HepG2 (cell line): ENCODE measurements around the gene SLC36A2. TPM values are rescaled to one million over a fixed set of nuclear protein-coding genes. Genes with fewer than 3 reads are reported as not detected.

ENCODE experiments used
- ATAC-seq: fragments of 200-7000 bp; cut with Tn5 transposase; 3 replicates; pipeline ENCODE4 v1.9.1; 2020; ENCODE audit warnings: mild to moderate bottlenecking, moderate library complexity
- BruUV-seq: library from RNA; stranded (reverse); fragments of 400-500 nt; replicated peaks from 2 replicates; lab custom pipeline; 2021; lab: Mats Ljungman, UMichigan
- CTCF ChIA-PET: fragments of 300-600 bp; formaldehyde crosslinking; extraction: SDS; loops from one replicate; lab custom pipeline; 2021; ENCODE audit warnings: low total read pairs, inconsistent platforms, low intra/inter-chr PET ratio; lab: Yijun Ruan, JAX
- POLR2A ChIA-PET: fragments of 350-600 bp; sonication (Branson Sonifier 250); formaldehyde crosslinking; loops from one replicate; lab custom pipeline; 2020; ENCODE audit warnings: antibody characterized with exemption, inconsistent platforms; lab: Yijun Ruan, JAX
- DNase-seq: peaks from one replicate; pipeline ENCODE4 v3.0.0-alpha.2; 2015; ENCODE audit warnings: low spot score
- FAIRE-seq: peaks from 3 replicates; lab custom pipeline; 2011; peaks lifted over from hg19 to GRCh38; lab: Jason Lieb, UNC
- H2AFZ ChIP-seq: one replicate; pipeline ENCODE4 v1.6.1; 2011; ENCODE audit warnings: low read length, inconsistent platforms
- H3K27ac ChIP-seq: fragments of 300-600 bp; 3 replicates; pipeline ENCODE4 v1.8.0; 2011; ENCODE audit warnings: mixed run types, mild to moderate bottlenecking, mixed read lengths, low read length, inconsistent platforms; ENCODE audit not compliant: insufficient read depth; ENCODE audit errors: extremely low read length
- H3K27me3 ChIP-seq, 2 experiments: fragments of 200-600 bp in 1 of 2; 2 replicates in 1 of 2; 3 replicates in 1 of 2; pipeline versions ENCODE4 v1.6.0 to v1.8.0; 2011; ENCODE audit warnings: low read length in 2 of 2, mild to moderate bottlenecking in 2 of 2, moderate library complexity in 2 of 2, inconsistent platforms in 1 of 2; ENCODE audit not compliant: insufficient read depth in 2 of 2, control insufficient read depth in 1 of 2
- H3K36me3 ChIP-seq, 2 experiments: fragments of 200-600 bp in 1 of 2; replicated peaks in 1 of 2; 2 replicates in 1 of 2; 3 replicates in 1 of 2; pipeline versions ENCODE4 v1.5.1 to v1.8.0; 2011; ENCODE audit warnings: low read length in 2 of 2, inconsistent platforms in 1 of 2; ENCODE audit not compliant: insufficient read depth in 2 of 2, control insufficient read depth in 1 of 2
- H3K4me1 ChIP-seq: 2 replicates; pipeline ENCODE4 v1.5.1; 2012; ENCODE audit warnings: low read length, inconsistent platforms; ENCODE audit not compliant: insufficient read depth
- H3K4me2 ChIP-seq: 2 replicates; pipeline ENCODE4 v1.6.0; 2011; ENCODE audit warnings: low read depth, low read length, inconsistent platforms
- H3K4me3 ChIP-seq, 3 experiments: fragments of 200-600 bp in 1 of 3; sonication (generic), shearing (Covaris generic) in 1 of 3; replicated peaks in 1 of 3; 2 replicates each; pipeline ENCODE4 v1.5.1; 2011 to 2016; ENCODE audit warnings: low read length in 3 of 3, inconsistent platforms in 2 of 3, low read depth in 2 of 3, mild to moderate bottlenecking in 2 of 3, control low read depth in 1 of 3, mixed read lengths in 1 of 3; ENCODE audit not compliant: insufficient read depth in 1 of 3
- H3K79me2 ChIP-seq: one replicate; pipeline ENCODE4 v1.6.1; 2011; ENCODE audit warnings: low read length, inconsistent platforms; ENCODE audit not compliant: insufficient read depth
- H3K9ac ChIP-seq: 2 replicates; pipeline ENCODE4 v1.6.0; 2011; ENCODE audit warnings: mild to moderate bottlenecking, low read depth, low read length, inconsistent platforms; ENCODE audit not compliant: insufficient read depth
- H3K9me3 ChIP-seq: 2 replicates; pipeline ENCODE4 v1.5.1; 2012; ENCODE audit warnings: mild to moderate bottlenecking, low read length
- H4K20me1 ChIP-seq: 2 replicates; pipeline ENCODE4 v1.6.0; 2011; ENCODE audit warnings: inconsistent platforms, mild to moderate bottlenecking, low read length, moderate library complexity; ENCODE audit not compliant: insufficient read depth
- STAG1 ChIP-seq: sonication (generic); formaldehyde crosslinking; IDR thresholded peaks from 2 replicates; pipeline ENCODE4 v1.4.0; 2020; ENCODE audit warnings: missing genetic modification reagents
- XBP1 ChIP-seq: sonication (generic); formaldehyde crosslinking; IDR thresholded peaks from 2 replicates; pipeline ENCODE4 v1.5.0; 2020; ENCODE audit warnings: missing genetic modification reagents
- WGBS: methylation state at CpG from one replicate; pipeline ENCODE4 v1.1.6; 2017; ENCODE audit warnings: low lambda C conversion rate; 5-methylcytosine and 5-hydroxymethylcytosine counted together
- in situ Hi-C: cut with HindIII; loops from 2 replicates; pipeline ENCODE4 v1.10.0; 2017; ENCODE audit warnings: low pct_unique_long_range_greater_than_20kb; ENCODE audit not compliant: extremely low pct_ligation_motif_present
- intact Hi-C: fragments of 100-400 bp; cut with micrococcal nuclease; formaldehyde crosslinking; loops from one replicate; pipeline ENCODE4 v1.10.0; 2022; ENCODE audit not compliant: unreplicated experiment
- polyA plus RNA-seq, 8 experiments: library from polyadenylated mRNA; depleted of rRNA in 3 of 8; stranded (reverse) in 7 of 8; unstranded in 1 of 8; fragments of >200 nt; fragmentation: Illumina TruSeq in 4 of 8; extraction: Trizol in 4 of 8; gene quantifications; 2 replicates each; pipeline versions ENCODE4 v1.2.1 to v1.2.3, GENCODE V29; 2011 to 2016; ENCODE audit warnings: low read depth in 4 of 8, missing spikeins in 1 of 8, mixed read lengths in 1 of 8; ENCODE audit not compliant: insufficient read depth in 1 of 8
- total RNA-seq, 5 experiments: library from RNA; depleted of rRNA; stranded (reverse); fragments of >200 nt; fragmentation: Illumina TruSeq; extraction: Trizol; gene quantifications; 2 replicates each; pipeline ENCODE4 v1.2.3, GENCODE V29; 2016; ENCODE audit warnings: low read depth in 1 of 5
- TF ChIP-seq, protein P1 (sequence below): sonication (generic); formaldehyde crosslinking; IDR thresholded peaks from 2 replicates; pipeline ENCODE4 v1.4.0; 2020; ENCODE audit warnings: missing genetic modification reagents
- TF ChIP-seq, protein P2 (sequence below): sonication (generic); formaldehyde crosslinking; IDR thresholded peaks from 2 replicates; pipeline ENCODE4 v1.5.0; 2020; ENCODE audit warnings: mild to moderate bottlenecking, missing genetic modification reagents, moderate library complexity

SLC36A2 gene
- total and polyA plus RNA-seq, 2 of the 13 experiments (the other 11 are each of a cell fraction or from before 2014, with no cell fraction given) = 0.03 TPM; not detected in 1

- no peaks in the 10 kb centered on the region for H3K79me2 ChIP-seq
- no peaks in the 10 kb centered on the region for H4K20me1 ChIP-seq
- H3K27me3 ChIP-seq = peaks cover 0 to 5% of the 10 kb centered on the region in 2 experiments; a peak in 1 of 5 replicates
- DNase-seq = no peak
- no peaks in the 10 kb centered on the region for H3K9me3 ChIP-seq
- no peak overlapping the region for H3K9ac ChIP-seq
- no peak; the same call in 2 of the 3 replicates for ATAC-seq
- H3K27ac ChIP-seq = no peak overlapping the region
- H3K4me1 ChIP-seq = no peaks in the 10 kb centered on the region
- TF ChIP-seq XBP1 (CRISPR knock-in tag) = no peak
- TF ChIP-seq, protein P1, sequence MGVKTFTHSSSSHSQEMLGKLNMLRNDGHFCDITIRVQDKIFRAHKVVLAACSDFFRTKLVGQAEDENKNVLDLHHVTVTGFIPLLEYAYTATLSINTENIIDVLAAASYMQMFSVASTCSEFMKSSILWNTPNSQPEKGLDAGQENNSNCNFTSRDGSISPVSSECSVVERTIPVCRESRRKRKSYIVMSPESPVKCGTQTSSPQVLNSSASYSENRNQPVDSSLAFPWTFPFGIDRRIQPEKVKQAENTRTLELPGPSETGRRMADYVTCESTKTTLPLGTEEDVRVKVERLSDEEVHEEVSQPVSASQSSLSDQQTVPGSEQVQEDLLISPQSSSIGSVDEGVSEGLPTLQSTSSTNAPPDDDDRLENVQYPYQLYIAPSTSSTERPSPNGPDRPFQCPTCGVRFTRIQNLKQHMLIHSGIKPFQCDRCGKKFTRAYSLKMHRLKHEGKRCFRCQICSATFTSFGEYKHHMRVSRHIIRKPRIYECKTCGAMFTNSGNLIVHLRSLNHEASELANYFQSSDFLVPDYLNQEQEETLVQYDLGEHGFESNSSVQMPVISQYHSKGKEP (CRISPR knock-in tag) = no peak
- TF ChIP-seq, protein P2, sequence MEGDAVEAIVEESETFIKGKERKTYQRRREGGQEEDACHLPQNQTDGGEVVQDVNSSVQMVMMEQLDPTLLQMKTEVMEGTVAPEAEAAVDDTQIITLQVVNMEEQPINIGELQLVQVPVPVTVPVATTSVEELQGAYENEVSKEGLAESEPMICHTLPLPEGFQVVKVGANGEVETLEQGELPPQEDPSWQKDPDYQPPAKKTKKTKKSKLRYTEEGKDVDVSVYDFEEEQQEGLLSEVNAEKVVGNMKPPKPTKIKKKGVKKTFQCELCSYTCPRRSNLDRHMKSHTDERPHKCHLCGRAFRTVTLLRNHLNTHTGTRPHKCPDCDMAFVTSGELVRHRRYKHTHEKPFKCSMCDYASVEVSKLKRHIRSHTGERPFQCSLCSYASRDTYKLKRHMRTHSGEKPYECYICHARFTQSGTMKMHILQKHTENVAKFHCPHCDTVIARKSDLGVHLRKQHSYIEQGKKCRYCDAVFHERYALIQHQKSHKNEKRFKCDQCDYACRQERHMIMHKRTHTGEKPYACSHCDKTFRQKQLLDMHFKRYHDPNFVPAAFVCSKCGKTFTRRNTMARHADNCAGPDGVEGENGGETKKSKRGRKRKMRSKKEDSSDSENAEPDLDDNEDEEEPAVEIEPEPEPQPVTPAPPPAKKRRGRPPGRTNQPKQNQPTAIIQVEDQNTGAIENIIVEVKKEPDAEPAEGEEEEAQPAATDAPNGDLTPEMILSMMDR = peak; percentile 25; the same call in 1 of the 2 replicates
- peak; percentile 19; the same call in 1 of the 2 replicates for TF ChIP-seq STAG1 (CRISPR knock-in tag)
- H2AFZ ChIP-seq = no peak overlapping the region
- in situ Hi-C loops = no loop called here
- WGBS = 0% methylated on average over 2 of the region's 2 CpGs
- BruUV-seq = no TSS peak
- no peak for FAIRE-seq
- ChIA-PET CTCF (no interaction called here), POLR2A (no interaction called here)
- intact Hi-C loops = no loop called here
- H3K4me3 ChIP-seq = no peak overlapping the region
- no peaks in the 10 kb centered on the region for H3K36me3 ChIP-seq
- H3K4me2 ChIP-seq = no peak overlapping the region
Measured at GRCh38 chr5:151318850-151319732, 28.3 kb downstream of the SLC36A2 start.
